SU-DHL-6 (cell line): ENCODE data around the gene B3GNT2.

Source experiments
- H2AFZ ChIP-seq: fragments of 200-600 bp; sonication (generic); 2 replicates; pipeline ENCODE4 v1.6.1; 2014; ENCODE audit warnings: low read depth, mild to moderate bottlenecking, moderate library complexity, mixed read lengths, antibody characterized with exemption, low read length; ENCODE audit not compliant: severe bottlenecking
- H3F3A ChIP-seq: fragments of 200-600 bp; shearing (Covaris generic); 2 replicates; pipeline ENCODE4 v1.6.0; 2016; ENCODE audit warnings: antibody characterized with exemption, mild to moderate bottlenecking; ENCODE audit not compliant: insufficient read depth
- H3K27ac ChIP-seq: fragments of 200-600 bp; sonication (generic); 2 replicates; pipeline ENCODE4 v1.5.1; 2016; ENCODE audit warnings: low read depth, mild to moderate bottlenecking, low read length, moderate library complexity, mixed read lengths
- H3K27me3 ChIP-seq: fragments of 200-600 bp; sonication (generic), shearing (Covaris generic); 2 replicates; pipeline ENCODE4 v1.6.0; 2014; ENCODE audit warnings: mild to moderate bottlenecking, low read length
- H3K36me3 ChIP-seq: fragments of 200-600 bp; sonication (generic); 2 replicates; pipeline ENCODE4 v1.6.1; 2014; ENCODE audit warnings: mild to moderate bottlenecking, low read length, mixed read lengths
- H3K4me2 ChIP-seq: fragments of 300-600, 200-600 bp; shearing (Covaris generic), sonication (generic); 2 replicates; pipeline ENCODE4 v1.6.0; 2014; ENCODE audit warnings: low read length, low read depth, mild to moderate bottlenecking; ENCODE audit not compliant: poor library complexity, severe bottlenecking
- H3K4me3 ChIP-seq: fragments of 200-600 bp; sonication (generic); 2 replicates; pipeline ENCODE4 v1.5.1; 2014; ENCODE audit warnings: antibody characterized with exemption, low read length, mild to moderate bottlenecking, mixed read lengths; ENCODE audit not compliant: insufficient read depth, poor library complexity, severe bottlenecking
- H3K79me2 ChIP-seq: fragments of 200-600 bp; sonication (generic); 2 replicates; pipeline ENCODE4 v1.6.1; 2014; ENCODE audit warnings: mild to moderate bottlenecking, low read length, moderate library complexity; ENCODE audit not compliant: insufficient read depth
- H3K9ac ChIP-seq: fragments of 200-600 bp; sonication (generic); 2 replicates; pipeline ENCODE4 v1.7.0; 2014; ENCODE audit warnings: mild to moderate bottlenecking, low read length
- H3K9me2 ChIP-seq: fragments of 200-600 bp; sonication (generic); replicated peaks from 2 replicates; pipeline ENCODE4 v1.6.1; 2014; ENCODE audit warnings: low read length; ENCODE audit not compliant: insufficient read depth
- H3K9me3 ChIP-seq: fragments of 200-600 bp; sonication (generic); 2 replicates; pipeline ENCODE4 v1.6.1; 2014; ENCODE audit warnings: low read length, mixed read lengths; ENCODE audit not compliant: insufficient read depth
- H4K20me1 ChIP-seq: fragments of 200-600 bp; sonication (generic); 2 replicates; pipeline ENCODE4 v1.6.1; 2014; ENCODE audit warnings: low read depth, mild to moderate bottlenecking, antibody characterized with exemption, low read length, moderate library complexity, mixed read lengths
- EZH2phosphoT487 ChIP-seq: fragments of 200-600 bp; sonication (generic), shearing (Covaris generic); conservative IDR thresholded peaks from 2 replicates; pipeline ENCODE4 v1.6.1; 2018; ENCODE audit warnings: mild to moderate bottlenecking, antibody characterized with exemption, low read length, moderate library complexity, mixed read lengths
- TF ChIP-seq, protein P1 (sequence below): fragments of 200-600 bp; sonication (generic); IDR thresholded peaks from one replicate; pipeline ENCODE4 v1.5.1; 2017; ENCODE audit warnings: antibody characterized with exemption, mild to moderate bottlenecking, low read length, moderate library complexity; ENCODE audit not compliant: insufficient read depth, poor library complexity, severe bottlenecking

The B3GNT2 gene

GRCh38 chr2:62150597-62151305 lies 45.2 kb upstream of the B3GNT2 start:
- Histone ChIP-seq H3K9ac (no peak overlapping the region), H2AFZ (no peak overlapping the region), H3K4me3 (no peak overlapping the region), H3K9me2 (no peaks in the 10 kb centered on the region), H3K4me2 (no peak overlapping the region), H3F3A (no peaks in the 10 kb centered on the region), H3K79me2 (no peaks in the 10 kb centered on the region), H3K9me3 (no peaks in the 10 kb centered on the region), H4K20me1 (no peaks in the 10 kb centered on the region), H3K27me3 (no peaks in the 10 kb centered on the region), H3K36me3 (no peaks in the 10 kb centered on the region), H3K27ac (no peak overlapping the region)
- TF ChIP-seq, protein P1, sequence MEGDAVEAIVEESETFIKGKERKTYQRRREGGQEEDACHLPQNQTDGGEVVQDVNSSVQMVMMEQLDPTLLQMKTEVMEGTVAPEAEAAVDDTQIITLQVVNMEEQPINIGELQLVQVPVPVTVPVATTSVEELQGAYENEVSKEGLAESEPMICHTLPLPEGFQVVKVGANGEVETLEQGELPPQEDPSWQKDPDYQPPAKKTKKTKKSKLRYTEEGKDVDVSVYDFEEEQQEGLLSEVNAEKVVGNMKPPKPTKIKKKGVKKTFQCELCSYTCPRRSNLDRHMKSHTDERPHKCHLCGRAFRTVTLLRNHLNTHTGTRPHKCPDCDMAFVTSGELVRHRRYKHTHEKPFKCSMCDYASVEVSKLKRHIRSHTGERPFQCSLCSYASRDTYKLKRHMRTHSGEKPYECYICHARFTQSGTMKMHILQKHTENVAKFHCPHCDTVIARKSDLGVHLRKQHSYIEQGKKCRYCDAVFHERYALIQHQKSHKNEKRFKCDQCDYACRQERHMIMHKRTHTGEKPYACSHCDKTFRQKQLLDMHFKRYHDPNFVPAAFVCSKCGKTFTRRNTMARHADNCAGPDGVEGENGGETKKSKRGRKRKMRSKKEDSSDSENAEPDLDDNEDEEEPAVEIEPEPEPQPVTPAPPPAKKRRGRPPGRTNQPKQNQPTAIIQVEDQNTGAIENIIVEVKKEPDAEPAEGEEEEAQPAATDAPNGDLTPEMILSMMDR = no peak
- TF ChIP-seq EZH2phosphoT487 = no peak

- H3K4me2 ChIP-seq = no peak overlapping the region
- H3F3A ChIP-seq = no peaks in the 10 kb centered on the region
- no peaks in the 10 kb centered on the region for H3K27me3 ChIP-seq
- no peak overlapping the region for H3K27ac ChIP-seq
- no peak for TF ChIP-seq EZH2phosphoT487
- H3K36me3 ChIP-seq = no peaks in the 10 kb centered on the region
- no peak overlapping the region for H3K9ac ChIP-seq
- H3K9me2 ChIP-seq = no peaks in the 10 kb centered on the region
- H3K4me3 ChIP-seq = no peak overlapping the region
- H4K20me1 ChIP-seq = no peaks in the 10 kb centered on the region
- no peaks in the 10 kb centered on the region for H3K79me2 ChIP-seq
- no peaks in the 10 kb centered on the region for H3K9me3 ChIP-seq
- no peak overlapping the region for H2AFZ ChIP-seq
These were observed 44.6 kb upstream of the B3GNT2 start for GRCh38 chr2:62151306-62151638.

DNA sequence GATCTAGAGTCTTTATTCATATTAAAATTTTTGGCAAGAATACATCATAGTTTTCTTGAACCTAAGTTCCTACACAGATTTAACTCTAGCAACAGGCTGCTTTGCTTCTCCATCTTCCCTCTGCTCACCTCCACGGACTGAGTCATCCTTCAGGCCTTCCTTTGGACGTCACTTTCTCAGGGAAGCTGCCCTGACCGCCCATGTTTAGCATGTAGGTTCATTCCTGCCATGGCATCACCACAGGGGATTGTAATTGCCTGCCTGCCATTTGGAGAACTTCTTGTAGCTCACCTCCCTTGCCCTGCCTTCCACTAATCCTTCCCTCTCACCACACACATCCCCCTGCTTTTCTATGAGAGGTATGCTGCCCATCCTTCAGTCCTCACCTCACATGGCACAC lies 43.9 kb upstream of the B3GNT2 start:
- Histone ChIP-seq H4K20me1 (no peaks in the 10 kb centered on the region), H3K4me3 (no peak overlapping the region), H3K27me3 (no peaks in the 10 kb centered on the region), H3K27ac (no peak overlapping the region), H2AFZ (no peak overlapping the region), H3K9me2 (no peaks in the 10 kb centered on the region), H3K9ac (no peak overlapping the region), H3K36me3 (no peaks in the 10 kb centered on the region), H3K9me3 (no peaks in the 10 kb centered on the region), H3K4me2 (no peak overlapping the region), H3F3A (no peaks in the 10 kb centered on the region), H3K79me2 (no peaks in the 10 kb centered on the region)
- TF ChIP-seq, protein P1 = no peak
- no peak for TF ChIP-seq EZH2phosphoT487

GRCh38 chr2:62156861-62157496 lies 38.9 kb upstream of the B3GNT2 start:
- Histone ChIP-seq H3K4me3 (no peak overlapping the region), H3K9me3 (no peaks in the 10 kb centered on the region), H3K9me2 (no peaks in the 10 kb centered on the region), H3K9ac (no peak overlapping the region), H3K27me3 (no peaks in the 10 kb centered on the region), H3K4me2 (no peak overlapping the region), H3F3A (no peaks in the 10 kb centered on the region), H3K27ac (no peak overlapping the region), H4K20me1 (no peaks in the 10 kb centered on the region), H3K79me2 (no peaks in the 10 kb centered on the region), H2AFZ (no peak overlapping the region), H3K36me3 (no peaks in the 10 kb centered on the region)
- TF ChIP-seq, protein P1 = no peak
- TF ChIP-seq EZH2phosphoT487 = no peak
